IMR-90 (cell line): ENCODE measurements around the gene CAMSAP3. TPM values are rescaled to one million over a fixed set of nuclear protein-coding genes. Genes with fewer than 3 reads are reported as not detected.

ENCODE experiments used
- ATAC-seq: fragments of 200-7000 bp; cut with Tn5 transposase; 2 replicates; pipeline ENCODE4 v1.9.1; 2020; ENCODE audit warnings: low read depth, mild to moderate bottlenecking, moderate library complexity
- BruUV-seq: library from RNA; stranded (reverse); fragments of 400-500 nt; replicated peaks from 2 replicates; lab custom pipeline; 2021; lab: Mats Ljungman, UMichigan
- CTCF ChIA-PET: fragments of 300-600 bp; formaldehyde crosslinking; extraction: SDS; loops from one replicate; lab custom pipeline; 2021; ENCODE audit warnings: antibody characterized with exemption; lab: Yijun Ruan, JAX
- POLR2A ChIA-PET: fragments of 300-600 bp; sonication (Branson Sonifier 250); formaldehyde crosslinking; loops from one replicate; lab custom pipeline; 2022; ENCODE audit warnings: antibody characterized with exemption; ENCODE audit not compliant: unreplicated experiment; lab: Charles Lee
- DNase-seq: peaks from one replicate; pipeline ENCODE4 v3.0.0; 2013
- H2AFZ ChIP-seq: replicated peaks from 2 replicates; pipeline ENCODE3; 2013; ENCODE audit warnings: low read length, mild to moderate bottlenecking; ENCODE audit not compliant: poor library complexity
- H2AK5ac ChIP-seq: 2 replicates; pipeline ENCODE4 v1.6.1; 2013; ENCODE audit warnings: low read depth, low read length, inconsistent platforms
- H2AK9ac ChIP-seq: replicated peaks from 2 replicates; pipeline ENCODE3; 2013; ENCODE audit warnings: mild to moderate bottlenecking, low read depth, low read length, moderate library complexity; ENCODE audit not compliant: poor library complexity
- H2BK120ac ChIP-seq: 2 replicates; pipeline ENCODE4 v1.6.1; 2013; ENCODE audit warnings: low read depth, low read length, inconsistent platforms
- H2BK15ac ChIP-seq: 3 replicates; pipeline ENCODE4 v1.6.1; 2013; ENCODE audit warnings: low read depth, low read length, inconsistent platforms
- H2BK20ac ChIP-seq: 2 replicates; pipeline ENCODE4 v1.6.1; 2013; ENCODE audit warnings: low read depth, mild to moderate bottlenecking, inconsistent platforms, low read length, moderate library complexity
- H2BK5ac ChIP-seq: 2 replicates; pipeline ENCODE4 v1.6.1; 2013; ENCODE audit warnings: mild to moderate bottlenecking, low read depth, low read length, inconsistent platforms; ENCODE audit not compliant: poor library complexity, severe bottlenecking
- H3K14ac ChIP-seq: replicated peaks from 2 replicates; pipeline ENCODE4 v1.6.1; 2013; ENCODE audit warnings: low read depth, low read length, inconsistent platforms
- H3K18ac ChIP-seq: 2 replicates; pipeline ENCODE4 v1.6.1; 2013; ENCODE audit warnings: low read depth, low read length, control low read depth
- H3K23ac ChIP-seq: 2 replicates; pipeline ENCODE4 v1.6.1; 2013; ENCODE audit warnings: low read depth, low read length, inconsistent platforms
- H3K27ac ChIP-seq: 2 replicates; pipeline ENCODE4 v1.5.1; 2013; ENCODE audit warnings: mild to moderate bottlenecking, control low read depth, low read length; ENCODE audit not compliant: insufficient read depth
- H3K27me3 ChIP-seq: 2 replicates; pipeline ENCODE4 v1.6.1; 2013; ENCODE audit warnings: low read length; ENCODE audit not compliant: control insufficient read depth, insufficient read depth
- H3K36me3 ChIP-seq: 2 replicates; pipeline ENCODE4 v1.6.1; 2013; ENCODE audit warnings: low read length, mixed read lengths; ENCODE audit not compliant: control insufficient read depth, insufficient read depth
- H3K4ac ChIP-seq: 2 replicates; pipeline ENCODE4 v1.6.1; 2013; ENCODE audit warnings: low read depth, low read length, inconsistent platforms
- H3K4me1 ChIP-seq: 2 replicates; pipeline ENCODE4 v1.6.1; 2013; ENCODE audit warnings: low read length, mixed read lengths; ENCODE audit not compliant: control insufficient read depth, insufficient read depth
- H3K4me2 ChIP-seq: 2 replicates; pipeline ENCODE4 v1.6.1; 2013; ENCODE audit warnings: low read depth, mild to moderate bottlenecking, control low read depth, low read length, moderate library complexity
- H3K4me3 ChIP-seq: 2 replicates; pipeline ENCODE4 v1.5.1; 2013; ENCODE audit warnings: low read depth, mild to moderate bottlenecking, control low read depth, low read length, moderate library complexity; ENCODE audit not compliant: insufficient read depth
- H3K56ac ChIP-seq: 2 replicates; pipeline ENCODE4 v1.6.1; 2013; ENCODE audit warnings: low read length, inconsistent platforms; ENCODE audit not compliant: insufficient read depth; ENCODE audit errors: extremely low read depth
- H3K79me1 ChIP-seq, 2 experiments: 2 replicates each; pipeline ENCODE4 v1.6.1; 2013; ENCODE audit warnings: low read length in 2 of 2, inconsistent platforms in 1 of 2, low read depth in 1 of 2
- H3K9ac ChIP-seq: 2 replicates; pipeline ENCODE4 v1.6.1; 2013; ENCODE audit warnings: low read depth, low read length, control low read depth
- H3K9me1 ChIP-seq: 2 replicates; pipeline ENCODE4 v1.6.1; 2013; ENCODE audit warnings: low read length, inconsistent platforms; ENCODE audit not compliant: insufficient read depth
- H3K9me3 ChIP-seq: 2 replicates; pipeline ENCODE4 v1.6.1; 2013; ENCODE audit warnings: low read length; ENCODE audit not compliant: control insufficient read depth, insufficient read depth
- H4K20me1 ChIP-seq: 2 replicates; pipeline ENCODE4 v1.6.1; 2013; ENCODE audit warnings: low read length, inconsistent platforms; ENCODE audit not compliant: insufficient read depth
- H4K5ac ChIP-seq: 2 replicates; pipeline ENCODE4 v1.6.1; 2013; ENCODE audit warnings: mild to moderate bottlenecking, low read depth, low read length, control low read depth
- H4K8ac ChIP-seq, 2 experiments: 2 replicates each; pipeline ENCODE4 v1.6.1; 2013; ENCODE audit warnings: low read depth in 2 of 2, low read length in 2 of 2, control low read depth in 1 of 2, inconsistent platforms in 1 of 2
- H4K91ac ChIP-seq: 2 replicates; pipeline ENCODE4 v1.6.1; 2013; ENCODE audit warnings: low read depth, low read length, inconsistent platforms; ENCODE audit not compliant: insufficient read depth
- BHLHE40 ChIP-seq: fragments of 150-350 bp; IDR thresholded peaks from 2 replicates; pipeline ENCODE4 v1.6.1; 2016; ENCODE audit warnings: mild to moderate bottlenecking, low read depth, low read length
- CHD1 ChIP-seq: IDR thresholded peaks from 2 replicates; pipeline ENCODE4 v1.6.1; 2012; ENCODE audit warnings: low read depth, low read length, improper control_type of control experiment
- FOS ChIP-seq: fragments of 150-350 bp; IDR thresholded peaks from 2 replicates; pipeline ENCODE4 v1.6.1; 2016; ENCODE audit warnings: low read depth, low read length
- MAZ ChIP-seq: IDR thresholded peaks from 2 replicates; pipeline ENCODE4 v1.6.1; 2012; ENCODE audit warnings: low read depth, mild to moderate bottlenecking, low read length, improper control_type of control experiment, moderate library complexity, borderline replicate concordance
- NFE2L2 ChIP-seq: fragments of 150-350 bp; IDR thresholded peaks from 2 replicates; pipeline ENCODE4 v1.6.1; 2016; ENCODE audit warnings: low read depth, mild to moderate bottlenecking, low read length
- WGBS, 2 experiments: methylation state at CpG; one replicate each; pipeline versions ENCODE4 v1.1.5 to v1.1.7; 2013; ENCODE audit warnings: missing lambda C conversion rate in 2 of 2; ENCODE audit not compliant: insufficient read length in 1 of 2; ENCODE audit errors: extremely low coverage in 2 of 2; 5-methylcytosine and 5-hydroxymethylcytosine counted together
- dilution Hi-C: fragments of 300-500 bp; cut with HindIII; formaldehyde crosslinking; loops from one replicate; pipeline ENCODE4 v1.14.3; 2018; ENCODE audit warnings: low sequenced_read_pairs; ENCODE audit not compliant: unreplicated experiment
- in situ Hi-C: fragments of 300-500 bp; cut with MboI; formaldehyde crosslinking; loops from 3 replicates; pipeline ENCODE4 v1.14.3; 2019; ENCODE audit warnings: low sequenced_read_pairs, inconsistent platforms, mixed read lengths
- intact Hi-C: fragments of 100-400 bp; cut with micrococcal nuclease; formaldehyde crosslinking; loops from 2 replicates; pipeline ENCODE4 v1.10.0; 2022
- polyA plus RNA-seq, 3 experiments: library from polyadenylated mRNA; depleted of rRNA; stranded (reverse); fragments of >200 nt; gene quantifications; 2 replicates each; pipeline ENCODE4 v1.2.3, GENCODE V29; 2012; ENCODE audit warnings: low replicate concordance in 1 of 3
- total RNA-seq: library from RNA; depleted of rRNA; stranded (reverse); fragments of >200 nt; gene quantifications from 2 replicates; pipeline ENCODE4 v1.2.3, GENCODE V29; 2012

The CAMSAP3 gene
- total and polyA plus RNA-seq, 2 of the 4 experiments (the other 2 are of a cell fraction): not detected

GRCh38 chr19:7648265-7649014, 52.8 kb downstream of the CAMSAP3 start:
- no peak overlapping the region for H4K91ac ChIP-seq
- TF ChIP-seq BHLHE40 (no peak), NFE2L2 (no peak), MAZ (no peak), CHD1 (no peak), FOS (no peak)
- H3K18ac ChIP-seq: no peak overlapping the region
- H4K8ac ChIP-seq: no peak overlapping the region
- no peak overlapping the region for H3K4me3 ChIP-seq
- H3K9me1 ChIP-seq: no peaks in the 10 kb centered on the region
- H3K4me2 ChIP-seq: no peak overlapping the region
- ChIA-PET POLR2A (no interaction called here), CTCF (no interaction called here)
- no peaks in the 10 kb centered on the region for H3K36me3 ChIP-seq
- no peak overlapping the region for H2BK15ac ChIP-seq
- intact Hi-C loops (no loop called here), dilution Hi-C loops (no loop called here), in situ Hi-C loops (no loop called here)
- H3K27me3 ChIP-seq: peaks cover 7% of the 10 kb centered on the region; the same call in 1 of the 2 replicates
- no peak overlapping the region for H3K9ac ChIP-seq
- no peak overlapping the region for H3K4ac ChIP-seq
- H3K14ac ChIP-seq: no peak overlapping the region
- H3K56ac ChIP-seq: no peak overlapping the region
- no peaks in the 10 kb centered on the region for H3K4me1 ChIP-seq
- no peak overlapping the region for H2AK5ac ChIP-seq
- no peaks in the 10 kb centered on the region for H3K79me1 ChIP-seq
- no peak overlapping the region for H2BK5ac ChIP-seq
- DNase-seq (no peak), ATAC-seq (no peak)
- 80% methylated on average over 2 of the region's 15 CpGs; no CpG with 5 or more reads in 1 of the 2 experiments for WGBS, 2 experiments
- H3K9me3 ChIP-seq: no peaks in the 10 kb centered on the region
- no peak overlapping the region for H2BK120ac ChIP-seq
- no peak overlapping the region for H2AK9ac ChIP-seq
- H3K23ac ChIP-seq: no peak overlapping the region
- BruUV-seq: no TSS peak
- H2AFZ ChIP-seq: no peak overlapping the region
- H4K20me1 ChIP-seq: no peaks in the 10 kb centered on the region
- no peak overlapping the region for H4K5ac ChIP-seq
- H3K27ac ChIP-seq: no peak overlapping the region
- H2BK20ac ChIP-seq: no peak overlapping the region
